Measurements from ENCODE around the gene TCF4. TPM values are rescaled to one million over a fixed set of nuclear protein-coding genes. Genes with fewer than 3 reads are reported as not detected.

TCF4 gene
- total RNA-seq, 1 experiment from 2014 or later: 93.7 TPM

DNA sequence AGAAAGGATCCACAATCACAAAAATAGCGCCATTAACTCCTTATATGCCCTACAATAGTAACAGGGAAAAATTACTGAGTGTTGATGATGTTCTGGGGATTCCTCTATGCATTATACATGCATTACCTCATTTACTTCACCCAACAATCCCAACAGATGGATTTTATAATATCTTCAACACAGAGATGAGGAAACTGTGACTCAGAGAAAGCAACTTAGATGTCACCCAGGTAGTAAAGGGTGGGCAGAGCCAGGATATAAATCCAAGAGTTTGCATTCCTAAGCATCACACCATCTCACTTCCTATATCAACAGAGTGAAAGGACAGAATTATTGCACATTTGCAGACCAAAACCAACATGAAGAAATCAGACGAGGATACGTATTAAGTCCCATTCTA lies 144.2 kb downstream of the TCF4 start:
- H3K27ac Mint-ChIP-seq (ENCODE audit: unreplicated experiment): no peak overlapping the region
- CTCF ChIA-PET: no interaction called here
- intact Hi-C loops (cut with micrococcal nuclease; ENCODE audit: unreplicated experiment): no loop called here
- no peak overlapping the region for H3K4me3 Mint-ChIP-seq (ENCODE audit: unreplicated experiment)
- BruUV-seq (replicated peaks): no TSS peak
- Histone ChIP-seq H3K27me3 (replicated peaks; ENCODE audit: control insufficient read depth, insufficient read depth, low read length) (no peaks in the 10 kb centered on the region), H3K4me3 (ENCODE audit: low read depth, low read length) (no peak overlapping the region), H3K9me3 (no peaks in the 10 kb centered on the region), H3K4me1 (no peaks in the 10 kb centered on the region), H3K36me3 (ENCODE audit: control insufficient read depth, insufficient read depth, low read length) (no peaks in the 10 kb centered on the region)
- H3K9me3 Mint-ChIP-seq (ENCODE audit: unreplicated experiment): peaks cover 13% of the 10 kb centered on the region
- H3K27me3 Mint-ChIP-seq (ENCODE audit: insufficient read depth, unreplicated experiment): no peaks in the 10 kb centered on the region
- no peaks in the 10 kb centered on the region for H3K4me1 Mint-ChIP-seq (ENCODE audit: low read depth, unreplicated experiment)
- TF ChIP-seq, protein P1, sequence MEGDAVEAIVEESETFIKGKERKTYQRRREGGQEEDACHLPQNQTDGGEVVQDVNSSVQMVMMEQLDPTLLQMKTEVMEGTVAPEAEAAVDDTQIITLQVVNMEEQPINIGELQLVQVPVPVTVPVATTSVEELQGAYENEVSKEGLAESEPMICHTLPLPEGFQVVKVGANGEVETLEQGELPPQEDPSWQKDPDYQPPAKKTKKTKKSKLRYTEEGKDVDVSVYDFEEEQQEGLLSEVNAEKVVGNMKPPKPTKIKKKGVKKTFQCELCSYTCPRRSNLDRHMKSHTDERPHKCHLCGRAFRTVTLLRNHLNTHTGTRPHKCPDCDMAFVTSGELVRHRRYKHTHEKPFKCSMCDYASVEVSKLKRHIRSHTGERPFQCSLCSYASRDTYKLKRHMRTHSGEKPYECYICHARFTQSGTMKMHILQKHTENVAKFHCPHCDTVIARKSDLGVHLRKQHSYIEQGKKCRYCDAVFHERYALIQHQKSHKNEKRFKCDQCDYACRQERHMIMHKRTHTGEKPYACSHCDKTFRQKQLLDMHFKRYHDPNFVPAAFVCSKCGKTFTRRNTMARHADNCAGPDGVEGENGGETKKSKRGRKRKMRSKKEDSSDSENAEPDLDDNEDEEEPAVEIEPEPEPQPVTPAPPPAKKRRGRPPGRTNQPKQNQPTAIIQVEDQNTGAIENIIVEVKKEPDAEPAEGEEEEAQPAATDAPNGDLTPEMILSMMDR (IDR thresholded peaks at IDR 0.05; ENCODE audit: insufficient read depth in 1 of 2, low read depth in 1 of 2, low read length in 1 of 2, severe bottlenecking in 1 of 2, unreplicated experiment in 1 of 2): no peak
- no peak for DNase-seq
- H3K36me3 Mint-ChIP-seq (ENCODE audit: insufficient read depth, unreplicated experiment): no peaks in the 10 kb centered on the region
- POLR2A ChIA-PET: no interaction called here

- Histone ChIP-seq H3K36me3 (ENCODE audit: control insufficient read depth, insufficient read depth, low read length) (no peaks in the 10 kb centered on the region), H3K4me3 (ENCODE audit: low read depth, low read length) (no peak overlapping the region), H3K27me3 (replicated peaks; ENCODE audit: control insufficient read depth, insufficient read depth, low read length) (no peaks in the 10 kb centered on the region), H3K9me3 (no peaks in the 10 kb centered on the region), H3K4me1 (no peaks in the 10 kb centered on the region)
- Mint-ChIP-seq H3K27me3 (ENCODE audit: insufficient read depth, unreplicated experiment) (no peaks in the 10 kb centered on the region), H3K27ac (ENCODE audit: unreplicated experiment) (no peak overlapping the region), H3K9me3 (ENCODE audit: unreplicated experiment) (peaks cover 13% of the 10 kb centered on the region), H3K36me3 (ENCODE audit: insufficient read depth, unreplicated experiment) (peaks cover 5% of the 10 kb centered on the region), H3K4me3 (ENCODE audit: unreplicated experiment) (no peak overlapping the region), H3K4me1 (ENCODE audit: low read depth, unreplicated experiment) (no peaks in the 10 kb centered on the region)
- CTCF ChIA-PET: no interaction called here
- TF ChIP-seq, protein P1 (IDR thresholded peaks at IDR 0.05; ENCODE audit: insufficient read depth in 1 of 2, low read depth in 1 of 2, low read length in 1 of 2, severe bottlenecking in 1 of 2, unreplicated experiment in 1 of 2): no peak
- BruUV-seq (replicated peaks): no TSS peak
- DNase-seq: no peak
- POLR2A ChIA-PET: no interaction called here
- intact Hi-C loops (cut with micrococcal nuclease; ENCODE audit: unreplicated experiment): no loop called here
Observed at GRCh38 chr18:55442561-55442960, 145.4 kb downstream of the TCF4 start.

DNA sequence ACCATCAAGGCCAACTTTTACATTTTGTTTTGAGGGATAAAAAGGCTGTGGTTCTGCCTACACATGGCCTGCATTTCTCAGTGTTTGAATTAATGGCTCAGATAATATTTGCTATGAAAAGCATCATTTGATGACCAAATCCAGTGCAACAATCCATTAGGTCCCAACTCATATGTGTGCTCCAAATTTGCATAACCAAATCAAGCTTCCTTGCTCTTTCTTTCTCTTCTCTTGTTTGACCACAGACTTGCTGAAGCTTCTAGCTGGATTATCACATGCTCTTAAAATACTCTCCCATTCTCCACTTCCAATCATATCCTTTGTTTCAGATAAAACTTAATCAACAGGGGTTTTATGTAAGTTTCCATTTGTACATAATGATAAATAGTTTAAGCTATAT lies 147.0 kb downstream of the TCF4 start:
- Mint-ChIP-seq H3K27me3 (ENCODE audit: insufficient read depth, unreplicated experiment) (no peaks in the 10 kb centered on the region), H3K4me1 (ENCODE audit: low read depth, unreplicated experiment) (no peaks in the 10 kb centered on the region), H3K9me3 (ENCODE audit: unreplicated experiment) (peaks cover 12% of the 10 kb centered on the region), H3K4me3 (ENCODE audit: unreplicated experiment) (no peak overlapping the region), H3K27ac (ENCODE audit: unreplicated experiment) (no peak overlapping the region), H3K36me3 (ENCODE audit: insufficient read depth, unreplicated experiment) (peaks cover 5% of the 10 kb centered on the region)
- intact Hi-C loops (cut with micrococcal nuclease; ENCODE audit: unreplicated experiment): no loop called here
- TF ChIP-seq, protein P1 (IDR thresholded peaks at IDR 0.05; ENCODE audit: insufficient read depth in 1 of 2, low read depth in 1 of 2, low read length in 1 of 2, severe bottlenecking in 1 of 2, unreplicated experiment in 1 of 2): no peak
- DNase-seq: no peak
- no peaks in the 10 kb centered on the region for H3K4me1 ChIP-seq
- no peak overlapping the region for H3K4me3 ChIP-seq (ENCODE audit: low read depth, low read length)
- H3K36me3 ChIP-seq (ENCODE audit: control insufficient read depth, insufficient read depth, low read length): no peaks in the 10 kb centered on the region
- BruUV-seq (replicated peaks): no TSS peak
- ChIA-PET CTCF (no interaction called here), POLR2A (no interaction called here)
- no peaks in the 10 kb centered on the region for H3K27me3 ChIP-seq (replicated peaks; ENCODE audit: control insufficient read depth, insufficient read depth, low read length)
- no peaks in the 10 kb centered on the region for H3K9me3 ChIP-seq

All from Caco-2 (cell line).